NCI-H82 (cell line): ENCODE data around the gene KCTD11.

Source experiments
- DNase-seq: peaks from one replicate; lab custom pipeline; 2025; lab: John Stamatoyannopoulos, UW

Gene KCTD11

GRCh38 chr17:7374353-7374752 lies 22.4 kb downstream of the KCTD11 start:
- no peak for DNase-seq

- DNase-seq: no peak
Observed at GRCh38 chr17:7379134-7379533, 27.2 kb downstream of the KCTD11 start.

DNA sequence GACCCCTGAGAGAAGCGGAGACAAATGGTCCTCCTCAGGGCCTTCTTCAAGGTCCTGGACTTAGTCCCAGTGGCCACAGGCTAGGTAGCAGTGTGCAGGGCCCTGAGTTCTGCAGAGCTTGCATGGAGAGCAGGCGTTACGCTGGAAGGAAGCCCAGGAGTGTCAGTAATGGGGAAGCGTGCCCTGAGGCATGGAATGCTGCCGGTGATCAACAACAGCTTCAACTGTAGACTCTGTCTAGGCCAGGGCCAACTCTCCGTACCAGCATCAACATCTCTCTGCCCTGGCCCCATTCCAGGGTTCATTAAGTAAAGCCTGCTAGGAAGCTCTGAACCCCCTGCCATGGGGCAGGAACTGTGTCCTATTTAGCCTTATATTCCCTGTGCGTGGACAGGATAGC lies 28.4 kb downstream of the KCTD11 start:
- no peak for DNase-seq

DNA sequence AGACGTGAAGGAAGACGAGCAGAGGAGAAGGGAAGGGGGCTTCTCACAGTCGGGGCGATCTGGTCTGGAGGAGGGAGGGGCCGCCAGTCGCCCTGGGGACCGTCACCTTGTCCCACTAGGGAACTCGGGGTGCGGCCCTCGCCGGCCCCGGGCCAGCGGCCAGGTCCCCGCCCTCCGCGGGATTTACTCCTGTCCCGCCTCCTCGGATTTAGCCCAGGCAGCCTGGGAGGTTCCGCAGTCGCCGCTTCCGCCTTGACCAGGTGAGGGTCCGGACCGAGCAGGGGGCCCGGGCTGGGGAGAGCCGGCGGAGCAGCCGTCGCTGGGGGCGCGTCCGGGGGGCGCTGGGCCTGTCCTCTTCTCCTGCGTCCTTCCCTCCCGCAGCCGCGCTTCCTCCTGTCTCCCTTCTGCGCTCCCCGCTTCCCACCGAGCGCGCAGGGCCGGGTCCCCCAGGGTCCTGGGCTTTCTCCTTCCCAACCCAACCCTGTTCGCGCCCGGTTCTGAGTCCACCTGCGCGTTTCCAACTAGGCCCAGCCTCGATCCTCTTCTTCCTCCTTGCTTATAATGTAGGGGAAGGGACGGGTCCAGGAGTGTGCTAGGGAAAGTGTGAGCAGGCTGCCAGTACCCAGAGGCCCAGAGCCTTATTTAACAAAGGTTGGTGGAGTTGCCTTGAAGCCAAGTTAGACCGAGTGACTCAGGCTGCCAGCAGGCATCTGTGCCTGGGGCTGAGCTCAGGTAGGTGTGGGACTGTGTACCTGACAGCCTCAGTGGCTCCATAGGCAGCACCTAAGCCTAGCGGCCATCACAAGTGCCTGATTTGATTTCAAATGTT lies 29.1 kb downstream of the KCTD11 start, which contains the start of gene TNK1:
TNK1 (plus strand) TSS at position 235 of the 829 bp plus-strand sequence. CDS start 1,838 bp downstream, outside the sequence.
- peak; percentile 32 for DNase-seq

DNA sequence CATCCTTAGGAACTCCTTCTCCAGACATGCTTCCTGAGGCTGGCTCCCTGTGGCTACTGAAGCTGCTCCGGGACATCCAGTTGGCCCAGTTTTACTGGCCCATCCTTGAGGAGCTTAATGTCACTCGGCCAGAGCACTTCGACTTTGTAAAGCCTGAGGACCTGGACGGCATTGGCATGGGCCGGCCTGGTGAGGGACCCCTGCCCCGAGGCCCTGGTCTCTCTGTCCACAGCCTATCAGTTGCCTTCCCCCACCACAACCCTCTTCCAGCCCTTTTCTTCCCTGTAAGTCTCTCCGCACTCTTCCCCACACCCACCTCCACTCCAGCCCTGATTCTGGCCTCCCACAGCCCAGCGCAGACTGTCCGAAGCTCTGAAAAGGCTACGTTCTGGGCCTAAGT lies 30.9 kb downstream of the KCTD11 start:
- DNase-seq: no peak

DNA sequence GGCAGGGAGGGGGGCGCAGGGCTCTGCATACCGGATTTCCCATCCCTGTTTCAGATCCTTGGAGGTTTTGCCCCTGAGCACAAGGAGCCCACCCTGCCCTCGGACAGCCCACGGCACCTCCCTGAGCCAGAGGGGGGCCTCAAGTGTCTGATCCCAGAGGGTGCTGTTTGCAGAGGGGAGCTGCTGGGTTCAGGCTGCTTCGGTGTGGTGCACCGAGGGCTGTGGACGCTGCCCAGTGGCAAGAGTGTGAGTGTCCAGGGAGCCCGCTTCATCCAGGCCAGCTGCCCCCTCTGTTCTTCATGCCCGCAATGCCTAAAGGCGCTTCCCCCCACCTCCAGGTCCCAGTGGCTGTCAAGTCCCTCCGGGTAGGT lies 31.4 kb downstream of the KCTD11 start:
- DNase-seq: no peak

DNA sequence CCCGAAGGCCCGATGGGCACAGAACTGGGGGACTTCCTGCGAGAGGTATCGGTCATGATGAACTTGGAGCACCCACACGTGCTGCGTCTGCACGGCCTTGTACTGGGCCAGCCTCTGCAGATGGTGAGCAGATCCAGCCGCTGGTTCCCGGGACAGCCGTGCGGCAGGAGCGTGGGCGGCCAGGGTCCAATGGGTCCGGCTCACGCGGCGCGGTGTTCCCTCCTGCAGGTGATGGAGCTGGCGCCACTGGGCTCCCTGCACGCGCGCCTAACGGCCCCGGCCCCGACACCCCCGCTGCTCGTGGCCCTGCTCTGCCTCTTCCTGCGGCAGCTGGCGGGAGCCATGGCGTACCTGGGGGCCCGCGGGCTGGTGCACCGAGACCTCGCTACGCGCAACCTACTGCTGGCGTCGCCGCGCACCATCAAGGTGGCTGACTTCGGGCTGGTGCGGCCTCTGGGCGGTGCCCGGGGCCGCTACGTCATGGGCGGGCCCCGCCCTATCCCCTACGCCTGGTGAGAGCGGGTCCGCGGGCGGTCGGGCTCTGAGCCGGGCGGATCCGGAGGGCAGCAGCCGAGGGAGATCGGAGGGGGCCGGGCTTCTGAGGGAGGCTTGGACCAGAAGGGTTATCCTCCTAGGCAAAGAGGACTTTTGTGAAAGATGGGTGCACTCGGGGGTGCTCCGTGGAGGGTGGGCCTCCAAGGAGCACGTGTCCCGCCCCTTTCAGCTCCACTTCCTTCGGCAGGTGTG lies 32.0 kb downstream of the KCTD11 start:
- peak; percentile 84 for DNase-seq

- no peak for DNase-seq
Observed at GRCh38 chr17:7384489-7385081, 32.6 kb downstream of the KCTD11 start.

DNA sequence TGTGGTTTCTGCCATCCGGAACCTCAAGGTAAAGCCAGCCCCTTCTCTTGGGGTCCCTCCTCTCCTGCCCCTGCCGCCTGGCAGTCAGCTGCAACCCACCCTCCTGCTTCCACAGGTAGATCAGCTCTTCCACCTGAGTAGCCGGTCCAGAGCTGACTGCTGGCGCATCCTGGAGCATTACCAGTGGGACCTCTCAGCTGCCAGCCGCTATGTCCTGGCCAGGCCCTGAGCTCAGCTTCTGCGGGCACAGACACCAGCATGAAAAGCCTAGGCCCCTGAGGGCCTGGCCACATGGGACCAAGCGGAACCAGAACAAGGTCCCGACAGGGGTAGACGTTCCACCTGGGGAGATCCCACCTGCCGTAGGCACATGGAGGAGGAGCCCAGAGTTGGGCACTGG lies 36.9 kb downstream of the KCTD11 start:
- DNase-seq: no peak

- no peak for DNase-seq
Observed at GRCh38 chr17:7389924-7390910, 38.3 kb downstream of the KCTD11 start.

- DNase-seq: no peak
Observed at GRCh38 chr17:7391307-7391706, 39.3 kb downstream of the KCTD11 start.

DNA sequence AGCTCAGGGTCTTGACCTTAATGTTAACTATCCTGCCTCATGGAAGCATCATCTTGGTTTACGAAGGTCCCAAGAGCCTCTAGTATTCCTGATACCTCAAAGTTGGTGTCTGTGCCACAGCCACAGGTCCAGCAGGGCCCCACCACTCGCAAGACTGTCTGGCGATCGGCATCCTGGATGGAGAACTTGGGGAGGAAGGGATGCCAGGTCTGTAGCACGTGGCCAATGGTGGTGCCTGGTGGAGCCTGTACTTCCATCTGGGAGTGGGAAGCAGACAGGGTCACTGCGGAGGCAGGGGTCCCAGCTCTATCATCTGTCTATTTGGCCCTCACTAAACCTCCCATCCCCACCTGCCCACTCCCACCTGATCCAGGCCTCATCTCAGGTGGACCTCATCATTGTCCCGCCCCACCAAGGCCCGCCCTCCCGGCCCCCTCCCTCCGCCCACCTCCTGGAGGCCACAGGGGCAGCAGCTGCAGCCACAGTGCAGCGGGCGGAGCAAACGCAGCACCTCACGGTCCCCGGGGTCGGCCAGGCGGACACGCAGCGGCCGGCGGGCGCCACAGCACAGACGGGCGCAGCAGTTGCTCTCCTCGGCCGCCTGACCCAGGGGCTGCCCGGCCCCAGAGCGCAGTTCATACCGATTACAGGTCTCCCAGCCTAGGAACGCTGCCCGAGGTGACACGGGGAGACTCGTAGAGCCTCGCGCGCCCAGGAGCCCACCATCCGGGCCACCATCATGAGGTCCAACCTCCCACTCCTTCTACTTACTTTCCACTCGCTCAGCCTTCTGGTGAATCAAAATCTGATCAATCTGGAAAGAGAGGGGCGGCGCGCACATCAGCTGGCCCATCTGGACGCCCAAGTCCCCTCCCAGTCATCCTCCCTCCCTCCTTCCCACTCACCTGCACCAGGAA lies 41.0 kb downstream of the KCTD11 start:
- no peak for DNase-seq

DNA sequence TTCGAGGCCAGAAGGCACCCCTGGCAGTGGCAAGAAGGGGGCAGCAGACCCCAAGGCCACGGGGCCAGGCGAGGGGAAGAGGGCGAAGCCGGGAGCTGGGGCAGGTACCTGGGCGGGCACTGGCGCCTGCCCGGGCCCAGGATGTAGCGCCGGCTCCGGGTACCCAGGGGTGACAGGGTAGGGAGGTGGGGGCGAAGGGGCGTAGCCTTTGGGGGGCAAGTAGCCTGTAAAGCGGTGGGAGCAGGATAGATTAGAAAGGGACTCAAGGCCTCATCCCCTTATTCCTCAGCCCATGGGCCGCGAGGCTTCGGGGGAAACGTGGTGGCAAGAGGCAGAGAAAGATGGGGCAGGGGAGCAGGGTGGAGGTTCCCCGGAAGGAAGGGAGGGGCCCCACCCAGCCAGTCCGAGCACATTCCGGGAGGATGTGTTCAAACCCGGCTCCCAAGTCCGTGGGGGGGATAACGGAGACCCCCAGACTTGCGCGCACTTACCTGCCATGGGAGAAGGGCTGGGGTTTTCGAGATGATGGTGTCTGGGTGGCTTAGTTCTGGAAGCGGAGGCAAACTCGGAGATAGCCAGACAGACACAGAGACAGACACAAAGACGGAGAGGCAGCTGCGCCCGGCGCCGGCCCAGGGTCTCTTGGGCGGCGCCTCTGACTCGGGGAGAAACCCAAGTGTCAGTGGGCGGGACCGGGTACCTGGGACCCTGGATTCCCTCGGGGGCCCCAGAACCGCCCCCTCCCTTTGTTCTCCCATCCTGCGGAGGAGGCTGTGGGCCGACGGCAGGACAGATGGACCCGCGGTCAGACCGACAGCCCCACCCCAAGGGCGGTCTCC lies 41.9 kb downstream of the KCTD11 start:
- peak; percentile 82 for DNase-seq

DNA sequence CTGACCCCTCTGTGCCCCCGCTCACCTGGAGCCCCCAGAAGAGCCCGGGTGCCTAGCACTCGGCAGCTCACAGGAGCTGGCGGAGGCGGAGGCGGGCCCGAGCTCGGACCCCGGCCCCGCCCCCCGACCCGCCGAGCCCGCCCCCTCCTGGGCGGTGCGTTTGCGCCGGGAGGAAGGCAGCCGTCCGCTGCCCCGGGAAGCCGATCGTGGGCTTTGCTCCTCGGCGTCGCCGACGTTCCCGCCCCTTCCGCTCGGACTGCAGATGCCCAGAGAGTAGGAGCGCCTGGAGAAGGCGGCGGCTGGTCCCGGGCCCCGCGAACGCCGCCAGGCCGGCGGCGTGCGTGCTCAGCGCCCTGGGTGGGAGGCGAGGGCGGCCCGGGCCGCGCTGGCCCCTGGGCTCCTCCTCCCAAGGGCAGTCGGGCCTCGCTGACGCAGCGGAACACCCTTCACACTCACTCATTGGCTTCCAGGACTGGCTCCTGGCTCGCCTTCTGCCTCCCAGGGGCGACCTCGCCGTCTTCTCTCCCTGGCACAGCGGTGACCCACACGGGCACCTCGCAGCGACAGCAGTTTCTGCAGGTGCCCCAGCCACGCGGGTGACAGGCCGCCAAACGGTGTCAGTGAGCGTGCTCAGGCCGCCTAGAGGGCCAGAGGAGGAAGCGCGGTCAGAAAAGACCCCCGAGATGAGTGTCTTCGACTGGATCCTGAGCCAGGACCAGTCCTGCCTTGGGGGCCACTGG lies 42.7 kb downstream of the KCTD11 start, which contains the start of gene PLSCR3:
PLSCR3 (minus strand) TSS at position 74 of the 740 bp plus-strand sequence. CDS start 415 bp downstream, outside the sequence.
- peak; percentile 91 for DNase-seq

DNA sequence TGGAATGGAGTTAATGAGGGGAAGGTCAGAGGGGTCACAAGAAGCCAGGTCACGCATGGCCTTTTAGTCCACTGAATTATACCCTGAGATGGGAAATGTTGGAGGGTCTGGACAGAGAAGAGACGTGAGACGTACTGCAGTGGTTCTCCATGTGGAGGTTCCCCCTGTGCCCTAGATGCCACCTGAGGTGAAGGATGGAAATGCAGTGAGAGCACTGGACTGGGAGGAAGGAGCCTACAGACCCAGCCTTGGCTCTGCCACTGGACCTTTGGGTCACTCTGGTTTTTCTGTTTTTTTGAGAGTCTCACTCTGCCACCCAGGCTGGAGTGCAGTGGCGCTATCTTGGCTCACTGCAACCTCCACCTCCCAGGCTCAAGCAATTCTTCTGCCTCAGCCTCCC lies 44.2 kb downstream of the KCTD11 start:
- DNase-seq: no peak

DNA sequence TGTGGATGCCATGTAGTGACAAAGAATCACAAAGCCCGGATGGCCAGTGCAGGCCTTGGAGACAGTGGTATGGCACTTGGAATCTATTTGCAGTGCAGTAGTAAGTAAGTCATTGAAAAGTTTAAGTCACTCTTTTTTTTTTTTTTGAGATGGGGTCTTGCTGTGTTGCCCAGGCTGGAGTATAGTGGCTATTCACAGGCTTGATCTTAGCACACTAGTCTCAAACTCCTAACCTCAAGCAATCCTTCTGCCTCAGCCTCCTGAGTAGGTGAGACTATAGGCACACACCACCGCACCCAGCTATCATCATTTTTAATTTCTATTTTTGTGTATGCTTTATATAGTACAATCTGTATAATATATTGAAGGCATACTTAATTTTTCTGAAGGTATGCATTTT lies 46.6 kb downstream of the KCTD11 start:
- no peak for DNase-seq

GRCh38 chr17:7403043-7403726 lies 51.2 kb downstream of the KCTD11 start:
- DNase-seq: peak; percentile 87

- DNase-seq: peak; percentile 95
Observed at GRCh38 chr17:7403727-7403976, 51.7 kb downstream of the KCTD11 start.
